Keratinocyte (primary cell): ENCODE data around the gene CD180. TPM values are rescaled to one million over a fixed set of nuclear protein-coding genes. Genes with fewer than 3 reads are reported as not detected.

ENCODE experiments used
- DNase-seq: peaks from one replicate; pipeline ENCODE4 v3.0.0-alpha.2; 2011; ENCODE audit warnings: low read depth, missing footprints, low spot score
- FAIRE-seq: peaks from 2 replicates; lab custom pipeline; 2011; peaks lifted over from hg19 to GRCh38; lab: Jason Lieb, UNC
- H2AFZ ChIP-seq: 2 replicates; pipeline ENCODE4 v1.6.0; 2012; ENCODE audit warnings: low read length, control low read depth, inconsistent platforms; ENCODE audit not compliant: control insufficient read depth
- H3K27ac ChIP-seq: 2 replicates; pipeline ENCODE4 v1.5.1; 2011; ENCODE audit warnings: low read length; ENCODE audit not compliant: control insufficient read depth, insufficient read depth
- H3K27me3 ChIP-seq: 3 replicates; pipeline ENCODE4 v1.6.0; 2011; ENCODE audit warnings: low read length; ENCODE audit not compliant: control insufficient read depth, insufficient read depth; ENCODE audit errors: extremely low read depth
- H3K36me3 ChIP-seq, 2 experiments: 2 replicates in 1 of 2; 3 replicates in 1 of 2; pipeline ENCODE4 v1.5.1; 2011; ENCODE audit warnings: low read length in 2 of 2, mild to moderate bottlenecking in 1 of 2; ENCODE audit not compliant: control insufficient read depth in 2 of 2, insufficient read depth in 2 of 2; ENCODE audit errors: extremely low read depth in 1 of 2
- H3K4me1 ChIP-seq: 3 replicates; pipeline ENCODE4 v1.5.1; 2011; ENCODE audit warnings: low read length; ENCODE audit not compliant: control insufficient read depth, insufficient read depth; ENCODE audit errors: extremely low read depth
- H3K4me2 ChIP-seq: 3 replicates; pipeline ENCODE4 v1.6.0; 2011; ENCODE audit warnings: low read depth, low read length; ENCODE audit not compliant: control insufficient read depth, insufficient read depth; ENCODE audit errors: extremely low read depth
- H3K4me3 ChIP-seq, 3 experiments: fragments of 200-600 bp in 1 of 3; sonication (generic) in 1 of 3; 2 replicates in 2 of 3; 3 replicates in 1 of 3; pipeline ENCODE4 v1.5.1; 2011 to 2016; ENCODE audit warnings: low read length in 3 of 3, mild to moderate bottlenecking in 3 of 3, control low read depth in 2 of 3, inconsistent platforms in 1 of 3, low read depth in 1 of 3, mixed read lengths in 1 of 3, mixed run types in 1 of 3, moderate library complexity in 1 of 3; ENCODE audit not compliant: control insufficient read depth in 2 of 3, insufficient read depth in 2 of 3; ENCODE audit errors: extremely low read depth in 1 of 3
- H3K79me2 ChIP-seq: 2 replicates; pipeline ENCODE4 v1.6.0; 2012; ENCODE audit warnings: low read length; ENCODE audit not compliant: control insufficient read depth, insufficient read depth
- H3K9ac ChIP-seq: 3 replicates; pipeline ENCODE4 v1.6.0; 2011; ENCODE audit warnings: low read length; ENCODE audit not compliant: control insufficient read depth, insufficient read depth; ENCODE audit errors: extremely low read depth
- H3K9me1 ChIP-seq: 3 replicates; pipeline ENCODE4 v1.6.0; 2011; ENCODE audit warnings: low read length; ENCODE audit not compliant: control insufficient read depth, insufficient read depth; ENCODE audit errors: extremely low read depth
- H3K9me3 ChIP-seq: 2 replicates; pipeline ENCODE4 v1.5.1; 2012; ENCODE audit warnings: low read depth, low read length; ENCODE audit not compliant: control insufficient read depth
- H4K20me1 ChIP-seq: 3 replicates; pipeline ENCODE4 v1.6.0; 2011; ENCODE audit warnings: low read length; ENCODE audit not compliant: control insufficient read depth, insufficient read depth; ENCODE audit errors: extremely low read depth
- EZH2 ChIP-seq: IDR thresholded peaks from one replicate; pipeline ENCODE4 v1.6.1; 2012; ENCODE audit warnings: inconsistent platforms, mild to moderate bottlenecking, low read length, moderate library complexity
- dilution Hi-C: fragments of 300-500 bp; cut with MboI; formaldehyde crosslinking; loops from one replicate; pipeline ENCODE4 v1.7.0; 2020; ENCODE audit warnings: low sequenced_read_pairs; ENCODE audit not compliant: extremely low pct_ligation_motif_present
- polyA plus RNA-seq, 5 experiments: library from polyadenylated mRNA; depleted of rRNA in 3 of 5; stranded (reverse) in 3 of 5; stranded (forward) in 1 of 5; unstranded in 1 of 5; fragments of >200 nt; gene quantifications; 1 replicate in 1 of 5; 2 replicates in 3 of 5; 3 replicates in 1 of 5; pipeline versions ENCODE4 v1.2.1 to v1.2.3, GENCODE V29; 2011 to 2012; ENCODE audit warnings: missing spikeins in 2 of 5, low read depth in 1 of 5, low replicate concordance in 1 of 5
- TF ChIP-seq, protein P1 (sequence below), 3 experiments: IDR thresholded peaks in 1 of 3; conservative IDR thresholded peaks in 1 of 3; optimal IDR thresholded peaks in 1 of 3; 2 replicates in 2 of 3; 3 replicates in 1 of 3; pipeline versions ENCODE3 to v1.5.1; 2011; ENCODE audit warnings: low read length in 3 of 3, mild to moderate bottlenecking in 3 of 3, moderate library complexity in 2 of 3, control low read depth in 1 of 3, inconsistent platforms in 1 of 3; ENCODE audit not compliant: insufficient read depth in 2 of 3; ENCODE audit errors: extremely low read depth in 1 of 3

The CD180 gene
- polyA plus RNA-seq, 1 donor (not counting 4 experiments of a cell fraction or from before 2014, with no cell fraction given), result not detected

- no peak for DNase-seq
- TF ChIP-seq EZH2, result no peak
- TF ChIP-seq, protein P1, sequence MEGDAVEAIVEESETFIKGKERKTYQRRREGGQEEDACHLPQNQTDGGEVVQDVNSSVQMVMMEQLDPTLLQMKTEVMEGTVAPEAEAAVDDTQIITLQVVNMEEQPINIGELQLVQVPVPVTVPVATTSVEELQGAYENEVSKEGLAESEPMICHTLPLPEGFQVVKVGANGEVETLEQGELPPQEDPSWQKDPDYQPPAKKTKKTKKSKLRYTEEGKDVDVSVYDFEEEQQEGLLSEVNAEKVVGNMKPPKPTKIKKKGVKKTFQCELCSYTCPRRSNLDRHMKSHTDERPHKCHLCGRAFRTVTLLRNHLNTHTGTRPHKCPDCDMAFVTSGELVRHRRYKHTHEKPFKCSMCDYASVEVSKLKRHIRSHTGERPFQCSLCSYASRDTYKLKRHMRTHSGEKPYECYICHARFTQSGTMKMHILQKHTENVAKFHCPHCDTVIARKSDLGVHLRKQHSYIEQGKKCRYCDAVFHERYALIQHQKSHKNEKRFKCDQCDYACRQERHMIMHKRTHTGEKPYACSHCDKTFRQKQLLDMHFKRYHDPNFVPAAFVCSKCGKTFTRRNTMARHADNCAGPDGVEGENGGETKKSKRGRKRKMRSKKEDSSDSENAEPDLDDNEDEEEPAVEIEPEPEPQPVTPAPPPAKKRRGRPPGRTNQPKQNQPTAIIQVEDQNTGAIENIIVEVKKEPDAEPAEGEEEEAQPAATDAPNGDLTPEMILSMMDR (optimal IDR thresholded peaks at IDR 0.05 in 1 of 3, IDR thresholded peaks at IDR 0.05 in 1 of 3, conservative IDR thresholded peaks at IDR 0.05 in 1 of 3; ENCODE audit: extremely low read depth in 1 of 3, insufficient read depth in 2 of 3, low read length in 3 of 3), result no peak
- dilution Hi-C loops, result no loop called here
- no peak overlapping the region for H3K27ac ChIP-seq
- no peaks in the 10 kb centered on the region for H3K27me3 ChIP-seq
- no peak overlapping the region for H3K9ac ChIP-seq
- no peaks in the 10 kb centered on the region for H3K36me3 ChIP-seq
- no peaks in the 10 kb centered on the region for H4K20me1 ChIP-seq
- peak overlapping the region; percentile 27 for H2AFZ ChIP-seq
- no peaks in the 10 kb centered on the region for H3K9me3 ChIP-seq
- no peaks in the 10 kb centered on the region for H3K4me1 ChIP-seq
- FAIRE-seq, result peak; percentile 46
- H3K4me2 ChIP-seq, result no peak overlapping the region
- no peaks in the 10 kb centered on the region for H3K9me1 ChIP-seq
- H3K4me3 ChIP-seq, result no peak overlapping the region
- no peaks in the 10 kb centered on the region for H3K79me2 ChIP-seq
Observed at GRCh38 chr5:67193439-67193807, 3.2 kb downstream of the CD180 start.

DNA sequence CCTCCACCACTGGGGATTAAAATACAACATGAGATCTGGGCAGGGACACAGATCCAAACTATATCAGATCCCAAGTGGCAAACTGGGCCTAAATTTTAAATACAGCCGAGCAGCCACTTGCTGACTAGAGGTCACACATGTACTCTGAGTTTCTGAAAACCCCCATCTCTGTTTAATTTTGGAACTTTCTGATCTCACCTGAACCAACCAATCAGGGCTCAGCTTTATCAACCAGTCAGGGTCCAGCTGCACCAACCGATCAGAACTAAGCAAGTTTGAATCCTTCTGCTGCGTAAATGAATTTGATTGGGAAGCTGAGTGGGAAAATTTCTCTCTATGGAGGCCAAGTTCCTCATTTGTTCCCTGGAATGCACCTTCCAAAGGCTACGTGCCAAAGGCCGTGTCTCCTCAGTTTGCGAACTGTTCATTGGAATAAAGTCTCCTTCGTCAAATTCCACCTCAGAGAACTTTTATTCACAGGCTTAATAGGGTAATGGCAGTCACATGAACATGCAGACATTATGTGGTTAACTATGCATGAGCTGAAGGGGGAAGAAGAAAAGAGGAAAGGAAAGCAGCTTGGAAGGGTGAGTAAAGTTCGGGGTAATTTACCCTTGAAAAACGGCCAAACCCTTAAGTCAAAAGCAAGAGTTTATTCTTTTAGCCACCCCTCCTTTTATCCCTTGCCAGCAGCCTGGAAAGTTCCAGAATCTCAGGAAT is 3.7 kb downstream of the CD180 start:
- Histone ChIP-seq H3K9me1 (no peaks in the 10 kb centered on the region), H3K79me2 (no peaks in the 10 kb centered on the region), H2AFZ (peak overlapping the region; percentile 27), H3K9ac (no peak overlapping the region), H3K36me3 (no peaks in the 10 kb centered on the region), H3K27me3 (no peaks in the 10 kb centered on the region), H3K4me1 (no peaks in the 10 kb centered on the region), H4K20me1 (no peaks in the 10 kb centered on the region), H3K4me3 (no peak overlapping the region), H3K4me2 (no peak overlapping the region), H3K27ac (no peak overlapping the region), H3K9me3 (no peaks in the 10 kb centered on the region)
- dilution Hi-C loops, result no loop called here
- TF ChIP-seq EZH2, result no peak
- TF ChIP-seq, protein P1 (optimal IDR thresholded peaks at IDR 0.05 in 1 of 3, IDR thresholded peaks at IDR 0.05 in 1 of 3, conservative IDR thresholded peaks at IDR 0.05 in 1 of 3; ENCODE audit: extremely low read depth in 1 of 3, insufficient read depth in 2 of 3, low read length in 3 of 3), result no peak
- no peak for DNase-seq
- FAIRE-seq, result no peak
